Ectodermal cell (in vitro differentiated cells): ENCODE data around the gene ZBBX.

Experiments
- H3K27ac ChIP-seq: 2 replicates; pipeline ENCODE4 v1.7.0; 2013; ENCODE audit warnings: mild to moderate bottlenecking, low read depth, low read length; ENCODE audit not compliant: insufficient read depth, poor library complexity, severe bottlenecking
- H3K27me3 ChIP-seq: 2 replicates; pipeline ENCODE4 v1.7.0; 2013; ENCODE audit warnings: mild to moderate bottlenecking, low read length; ENCODE audit not compliant: insufficient read depth, control insufficient read depth, poor library complexity, severe bottlenecking
- H3K36me3 ChIP-seq: one replicate; pipeline ENCODE4 v1.7.0; 2013; ENCODE audit warnings: low read length; ENCODE audit not compliant: control insufficient read depth, insufficient read depth
- H3K4me1 ChIP-seq: one replicate; pipeline ENCODE4 v1.7.0; 2013; ENCODE audit warnings: low read length; ENCODE audit not compliant: control insufficient read depth, insufficient read depth
- H3K4me3 ChIP-seq: 2 replicates; pipeline ENCODE4 v1.7.0; 2013; ENCODE audit warnings: low read depth, low read length, control low read depth; ENCODE audit not compliant: insufficient read depth
- H3K9me3 ChIP-seq: 2 replicates; pipeline ENCODE4 v1.7.0; 2013; ENCODE audit warnings: mild to moderate bottlenecking, low read length, moderate library complexity; ENCODE audit not compliant: control insufficient read depth
- WGBS, 2 experiments: methylation state at CpG; one replicate each; pipeline ENCODE4 v1.1.7; 2013; ENCODE audit warnings: missing lambda C conversion rate in 2 of 2; 5-methylcytosine and 5-hydroxymethylcytosine counted together

The ZBBX gene

DNA sequence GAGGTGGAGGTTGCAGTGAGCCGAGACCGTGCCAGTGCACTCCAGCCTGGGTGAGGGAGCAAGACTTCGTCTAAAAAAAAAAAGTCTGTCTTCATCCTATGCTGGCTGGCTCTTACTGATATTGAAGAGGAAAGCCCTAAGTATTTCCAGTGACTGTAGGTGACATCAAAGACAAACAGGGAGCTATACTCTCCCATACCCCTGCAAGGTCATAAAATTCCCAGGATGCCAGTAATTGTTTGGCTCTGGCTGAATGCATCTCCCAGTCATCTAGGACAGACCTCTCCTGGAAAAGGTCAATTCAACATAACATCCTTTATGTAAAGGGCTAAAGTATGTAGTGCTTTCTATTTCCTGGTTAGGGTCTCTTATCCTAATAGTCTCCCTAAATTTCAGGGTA is 8.0 kb downstream of the ZBBX start:
- Histone ChIP-seq H3K4me3 (no peak overlapping the region), H3K4me1 (no peaks in the 10 kb centered on the region), H3K36me3 (no peaks in the 10 kb centered on the region), H3K9me3 (no peaks in the 10 kb centered on the region), H3K27me3 (no peaks in the 10 kb centered on the region), H3K27ac (no peak overlapping the region)
- WGBS, 2 experiments, result 82 to 88% methylated on average over 3 of the region's 3 CpGs

DNA sequence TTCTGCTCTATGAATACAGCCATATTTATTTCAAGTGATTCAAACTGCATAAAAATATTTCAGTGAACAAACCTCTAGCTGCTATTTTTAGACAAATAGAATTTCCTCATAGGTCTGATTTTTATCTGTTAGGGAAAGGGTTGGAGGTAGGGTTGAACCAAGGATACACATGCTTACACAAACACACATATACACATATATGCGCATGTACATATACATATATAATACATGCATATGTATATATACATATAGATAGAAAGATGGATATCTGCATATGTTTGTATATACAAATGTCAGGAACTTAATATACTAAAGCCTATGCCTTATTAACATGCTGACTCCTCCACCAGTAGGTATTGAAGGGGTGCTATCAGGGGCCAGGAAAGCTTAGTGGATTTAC is 18.1 kb downstream of the ZBBX start:
- no peak overlapping the region for H3K4me3 ChIP-seq
- no peaks in the 10 kb centered on the region for H3K9me3 ChIP-seq
- no CpG with 5 or more reads among the region's 1 CpG for WGBS, 2 experiments
- no peaks in the 10 kb centered on the region for H3K36me3 ChIP-seq
- no peaks in the 10 kb centered on the region for H3K4me1 ChIP-seq
- no peaks in the 10 kb centered on the region for H3K27me3 ChIP-seq
- no peak overlapping the region for H3K27ac ChIP-seq

DNA sequence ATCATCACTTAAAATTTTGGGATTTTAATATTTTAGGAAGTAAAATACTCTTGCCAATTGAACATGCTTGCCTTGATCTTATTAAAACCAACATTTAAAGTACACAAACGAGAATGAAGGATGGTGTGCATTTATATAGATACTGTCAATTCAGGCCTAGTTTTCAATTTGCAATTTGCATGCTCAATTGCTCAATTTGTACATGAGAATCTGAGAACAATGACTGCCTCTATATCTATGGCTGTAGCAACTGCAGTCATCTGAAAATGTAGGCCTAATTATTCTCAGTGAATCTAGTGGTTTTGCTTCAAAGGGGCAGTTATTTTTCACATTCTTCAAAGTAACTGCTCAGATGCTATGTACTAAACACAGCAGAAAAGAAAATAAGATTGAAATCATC is 18.8 kb downstream of the ZBBX start:
- Histone ChIP-seq H3K4me3 (no peak overlapping the region), H3K36me3 (no peaks in the 10 kb centered on the region), H3K4me1 (no peaks in the 10 kb centered on the region), H3K9me3 (no peaks in the 10 kb centered on the region), H3K27ac (no peak overlapping the region), H3K27me3 (no peaks in the 10 kb centered on the region)
- 86 to 92% methylated on average over 1 of the region's 1 CpG for WGBS, 2 experiments

DNA sequence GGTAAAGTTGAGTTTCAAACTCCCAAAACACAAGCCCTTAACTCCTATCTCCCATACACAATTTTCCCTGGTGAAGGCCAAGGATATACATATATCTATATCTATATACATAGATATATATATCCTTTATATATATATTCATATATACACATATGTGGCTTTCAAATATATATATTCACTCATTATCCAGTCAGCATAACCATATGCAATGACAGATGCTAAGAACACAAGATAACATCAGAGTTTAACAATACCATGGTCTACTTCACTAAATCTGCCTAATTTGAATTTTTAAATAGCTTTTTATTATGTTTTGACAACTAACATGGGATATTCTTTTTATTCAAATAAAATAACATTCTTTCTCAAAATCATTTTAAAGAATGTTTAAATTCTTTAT is 24.7 kb downstream of the ZBBX start:
- Histone ChIP-seq H3K9me3 (no peaks in the 10 kb centered on the region), H3K4me3 (no peak overlapping the region), H3K36me3 (no peaks in the 10 kb centered on the region), H3K4me1 (no peaks in the 10 kb centered on the region), H3K27ac (no peak overlapping the region), H3K27me3 (no peaks in the 10 kb centered on the region)

- H3K9me3 ChIP-seq, result no peaks in the 10 kb centered on the region
- WGBS, 2 experiments, result 86 to 100% methylated on average over 1 of the region's 1 CpG
- no peak overlapping the region for H3K27ac ChIP-seq
- no peaks in the 10 kb centered on the region for H3K36me3 ChIP-seq
- no peak overlapping the region for H3K4me3 ChIP-seq
- H3K4me1 ChIP-seq, result no peaks in the 10 kb centered on the region
- H3K27me3 ChIP-seq, result no peaks in the 10 kb centered on the region
Observed at GRCh38 chr3:167354751-167355150, 25.3 kb downstream of the ZBBX start.

- H3K9me3 ChIP-seq, result no peaks in the 10 kb centered on the region
- no peak overlapping the region for H3K27ac ChIP-seq
- WGBS, 2 experiments, result no CpG with 5 or more reads among the region's 2 CpGs
Observed at GRCh38 chr3:167350245-167350862, 29.7 kb downstream of the ZBBX start.

GRCh38 chr3:167346171-167346570 is 33.9 kb downstream of the ZBBX start:
- no peaks in the 10 kb centered on the region for H3K27me3 ChIP-seq
- 94 to 95% methylated on average over 1 of the region's 1 CpG for WGBS, 2 experiments
- H3K4me3 ChIP-seq, result no peak overlapping the region
- no peaks in the 10 kb centered on the region for H3K9me3 ChIP-seq
- no peaks in the 10 kb centered on the region for H3K4me1 ChIP-seq
- no peak overlapping the region for H3K27ac ChIP-seq
- H3K36me3 ChIP-seq, result no peaks in the 10 kb centered on the region

More at GRCh38 chr3:167350245-167350862, 29.7 kb downstream of the ZBBX start:
- no peaks in the 10 kb centered on the region for H3K27me3 ChIP-seq
- no peak overlapping the region for H3K4me3 ChIP-seq
- H3K4me1 ChIP-seq, result no peaks in the 10 kb centered on the region
- H3K36me3 ChIP-seq, result no peaks in the 10 kb centered on the region

GRCh38 chr3:167330993-167331785 is 48.9 kb downstream of the ZBBX start:
- Histone ChIP-seq H3K4me3 (no peak overlapping the region), H3K9me3 (no peaks in the 10 kb centered on the region), H3K27me3 (no peaks in the 10 kb centered on the region)

GRCh38 chr3:167323572-167323971 is 56.5 kb downstream of the ZBBX start:
- no peak overlapping the region for H3K27ac ChIP-seq
- WGBS, 2 experiments, result 91 to 93% methylated on average over 2 of the region's 2 CpGs
- H3K27me3 ChIP-seq, result no peaks in the 10 kb centered on the region
- no peaks in the 10 kb centered on the region for H3K36me3 ChIP-seq
- no peak overlapping the region for H3K4me3 ChIP-seq
- H3K9me3 ChIP-seq, result no peaks in the 10 kb centered on the region
- H3K4me1 ChIP-seq, result no peaks in the 10 kb centered on the region

More at GRCh38 chr3:167330993-167331785, 48.9 kb downstream of the ZBBX start:
- WGBS, 2 experiments, result 92% methylated on average over 4 to 5 of the region's 5 CpGs
- Histone ChIP-seq H3K27ac (no peak overlapping the region), H3K4me1 (no peaks in the 10 kb centered on the region), H3K36me3 (no peaks in the 10 kb centered on the region)

- H3K27ac ChIP-seq, result no peak overlapping the region
- no peaks in the 10 kb centered on the region for H3K36me3 ChIP-seq
- WGBS, 2 experiments, result 90 to 96% methylated on average over 2 of the region's 2 CpGs
- no peaks in the 10 kb centered on the region for H3K27me3 ChIP-seq
- H3K4me1 ChIP-seq, result no peaks in the 10 kb centered on the region
- no peaks in the 10 kb centered on the region for H3K9me3 ChIP-seq
- H3K4me3 ChIP-seq, result no peak overlapping the region
Observed at GRCh38 chr3:167318996-167319615, 61.0 kb downstream of the ZBBX start.
